ENCODE results near the gene DTWD1.
A peak's percentile ranks its signal among the peaks of the same experiment; 100 is the strongest.

Gene DTWD1

DNA sequence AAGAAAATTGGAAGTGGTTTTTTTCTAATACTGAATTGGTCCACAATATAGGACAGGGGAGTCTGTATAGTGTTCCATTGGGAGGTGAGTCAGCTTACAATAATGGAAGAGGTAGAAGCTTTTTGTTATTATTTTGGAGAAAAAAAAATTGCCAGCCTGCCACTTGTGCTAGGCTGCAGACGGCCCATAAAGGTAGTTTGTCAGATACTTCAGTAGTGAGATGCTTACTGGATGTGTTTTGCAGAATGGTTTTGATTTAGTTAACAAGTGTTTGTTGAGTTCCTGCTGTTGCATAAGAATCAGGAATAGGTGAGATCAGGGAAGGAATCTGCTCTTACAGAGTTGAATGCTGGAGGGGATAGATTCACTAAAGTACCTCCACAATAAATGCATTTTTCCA, 1.0 kb downstream of the DTWD1 start:
- Histone ChIP-seq H3K36me3 (peaks cover 11% of the 10 kb centered on the region; the same call in 1 of the 2 replicates), H3K27me3 (no peaks in the 10 kb centered on the region), H3K4me1 (no peaks in the 10 kb centered on the region), H3K9me3 (no peaks in the 10 kb centered on the region), H3K4me3 (ENCODE audit: low read depth, low read length) (peak overlapping the region; percentile 91)
- TF ChIP-seq, protein P1, sequence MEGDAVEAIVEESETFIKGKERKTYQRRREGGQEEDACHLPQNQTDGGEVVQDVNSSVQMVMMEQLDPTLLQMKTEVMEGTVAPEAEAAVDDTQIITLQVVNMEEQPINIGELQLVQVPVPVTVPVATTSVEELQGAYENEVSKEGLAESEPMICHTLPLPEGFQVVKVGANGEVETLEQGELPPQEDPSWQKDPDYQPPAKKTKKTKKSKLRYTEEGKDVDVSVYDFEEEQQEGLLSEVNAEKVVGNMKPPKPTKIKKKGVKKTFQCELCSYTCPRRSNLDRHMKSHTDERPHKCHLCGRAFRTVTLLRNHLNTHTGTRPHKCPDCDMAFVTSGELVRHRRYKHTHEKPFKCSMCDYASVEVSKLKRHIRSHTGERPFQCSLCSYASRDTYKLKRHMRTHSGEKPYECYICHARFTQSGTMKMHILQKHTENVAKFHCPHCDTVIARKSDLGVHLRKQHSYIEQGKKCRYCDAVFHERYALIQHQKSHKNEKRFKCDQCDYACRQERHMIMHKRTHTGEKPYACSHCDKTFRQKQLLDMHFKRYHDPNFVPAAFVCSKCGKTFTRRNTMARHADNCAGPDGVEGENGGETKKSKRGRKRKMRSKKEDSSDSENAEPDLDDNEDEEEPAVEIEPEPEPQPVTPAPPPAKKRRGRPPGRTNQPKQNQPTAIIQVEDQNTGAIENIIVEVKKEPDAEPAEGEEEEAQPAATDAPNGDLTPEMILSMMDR (IDR thresholded peaks at IDR 0.05; ENCODE audit: low read depth, low read length), result no peak
- no peak for DNase-seq

DNA sequence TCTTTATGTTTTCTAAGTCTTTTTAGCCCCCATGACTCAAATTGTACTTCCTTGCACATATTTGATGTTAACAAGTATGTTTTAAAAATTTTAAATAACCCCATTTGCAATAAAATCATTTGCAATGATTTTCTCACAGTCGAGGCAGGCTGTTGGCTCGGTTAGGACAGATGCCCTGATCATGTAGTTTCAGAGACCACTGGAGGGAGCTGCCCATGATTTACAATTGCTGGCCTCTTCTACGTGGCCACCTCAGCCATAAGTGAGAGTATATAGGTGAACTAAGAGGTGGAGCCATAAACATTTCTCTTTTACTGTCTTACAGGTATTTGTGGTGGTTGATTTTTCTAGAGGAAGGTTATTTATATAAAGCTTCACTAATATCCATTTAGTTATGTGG, 1.7 kb downstream of the DTWD1 start:
- TF ChIP-seq, protein P1 (IDR thresholded peaks at IDR 0.05; ENCODE audit: low read depth, low read length), result peak; percentile 17; the same call in 1 of the 2 replicates
- H3K4me3 ChIP-seq (ENCODE audit: low read depth, low read length), result no peak overlapping the region
- no peaks in the 10 kb centered on the region for H3K27me3 ChIP-seq
- H3K4me1 ChIP-seq, result no peaks in the 10 kb centered on the region
- DNase-seq, result no peak
- H3K36me3 ChIP-seq, result peaks cover 15% of the 10 kb centered on the region; the same call in 1 of the 2 replicates
- no peaks in the 10 kb centered on the region for H3K9me3 ChIP-seq

DNA sequence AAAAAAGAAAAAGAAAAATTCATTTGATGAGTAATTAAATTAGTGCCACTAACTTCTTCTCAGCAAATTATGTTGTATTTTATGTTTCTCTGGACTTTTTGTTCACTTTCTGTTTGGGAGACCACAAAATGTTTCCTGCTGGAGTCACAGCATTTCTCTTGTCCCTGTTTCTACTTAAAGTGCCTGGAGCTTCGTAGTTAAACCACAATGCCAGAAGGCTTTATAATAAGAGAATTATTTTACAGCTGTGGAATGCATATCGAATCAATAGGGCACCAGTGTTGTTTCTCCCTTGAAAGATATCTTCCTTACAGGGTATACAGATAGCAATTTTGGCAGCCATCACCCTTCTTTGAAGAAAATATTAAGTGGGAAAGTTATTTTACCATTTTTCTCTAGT, 3.2 kb downstream of the DTWD1 start:
- H3K27me3 ChIP-seq, result no peaks in the 10 kb centered on the region
- no peaks in the 10 kb centered on the region for H3K4me1 ChIP-seq
- no peak overlapping the region for H3K4me3 ChIP-seq (ENCODE audit: low read depth, low read length)
- TF ChIP-seq, protein P1 (IDR thresholded peaks at IDR 0.05; ENCODE audit: low read depth, low read length), result no peak
- peaks cover 15% of the 10 kb centered on the region; the same call in 1 of the 2 replicates for H3K36me3 ChIP-seq
- no peaks in the 10 kb centered on the region for H3K9me3 ChIP-seq
- DNase-seq, result no peak

DNA sequence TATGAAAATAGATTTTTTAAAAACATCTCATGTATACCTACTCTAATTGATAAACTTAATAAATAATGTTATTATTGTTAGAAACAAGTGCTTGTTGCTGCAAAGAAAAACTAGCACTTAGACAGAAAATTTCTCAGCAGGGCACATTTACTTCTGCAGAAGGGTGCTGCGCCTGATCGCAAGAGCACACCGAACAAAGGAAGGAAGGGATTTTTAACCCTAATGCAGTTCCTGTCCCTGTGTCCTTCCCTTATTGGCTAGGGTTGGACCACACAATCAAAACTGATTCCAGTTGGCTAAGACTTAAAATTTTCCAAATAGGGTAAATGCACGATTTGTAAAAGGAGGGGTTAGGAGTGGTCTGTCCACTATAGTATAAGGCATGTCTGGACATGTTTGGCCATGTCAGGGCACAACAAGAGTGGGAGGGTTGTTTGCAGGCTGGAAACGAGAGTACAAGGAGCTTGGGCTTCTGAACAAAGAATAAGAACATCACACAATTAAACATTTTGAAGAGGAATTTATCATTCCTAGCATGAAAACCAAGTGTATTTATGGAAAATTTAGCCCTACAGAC, 4.7 kb downstream of the DTWD1 start:
- DNase-seq, result no peak
- H3K27me3 ChIP-seq, result no peaks in the 10 kb centered on the region
- H3K4me3 ChIP-seq (ENCODE audit: low read depth, low read length), result no peak overlapping the region
- H3K4me1 ChIP-seq, result no peaks in the 10 kb centered on the region
- TF ChIP-seq, protein P1 (IDR thresholded peaks at IDR 0.05; ENCODE audit: low read depth, low read length), result no peak
- no peaks in the 10 kb centered on the region for H3K9me3 ChIP-seq
- peaks cover 15% of the 10 kb centered on the region; the same call in 1 of the 2 replicates for H3K36me3 ChIP-seq

DNA sequence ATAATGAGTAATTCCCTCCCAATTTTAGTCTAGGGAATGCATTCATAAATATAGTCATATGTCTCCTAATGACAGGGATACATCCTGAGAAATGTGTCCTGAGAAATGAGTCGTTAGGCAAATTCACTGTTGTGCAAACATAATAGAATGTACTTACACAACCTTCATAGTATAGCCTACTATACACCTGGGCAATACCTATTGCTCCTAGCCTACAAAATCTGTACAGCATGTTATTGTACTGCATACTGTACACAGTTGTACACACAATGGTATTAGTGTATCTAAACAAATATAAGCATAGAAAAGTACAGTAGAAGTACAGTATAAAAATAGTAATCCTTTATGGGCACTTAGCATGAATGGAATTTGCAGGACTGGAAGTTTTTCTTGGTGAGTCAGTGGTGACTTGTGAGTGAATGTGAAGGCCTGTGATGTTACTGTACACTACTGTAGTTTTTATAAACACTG, 6.6 kb downstream of the DTWD1 start:
- TF ChIP-seq, protein P1 (IDR thresholded peaks at IDR 0.05; ENCODE audit: low read depth, low read length), result no peak
- Histone ChIP-seq H3K4me3 (ENCODE audit: low read depth, low read length) (no peak overlapping the region), H3K9me3 (no peaks in the 10 kb centered on the region), H3K27me3 (no peaks in the 10 kb centered on the region), H3K4me1 (no peaks in the 10 kb centered on the region), H3K36me3 (peaks cover 17% of the 10 kb centered on the region; the same call in 1 of the 2 replicates)
- no peak for DNase-seq

DNA sequence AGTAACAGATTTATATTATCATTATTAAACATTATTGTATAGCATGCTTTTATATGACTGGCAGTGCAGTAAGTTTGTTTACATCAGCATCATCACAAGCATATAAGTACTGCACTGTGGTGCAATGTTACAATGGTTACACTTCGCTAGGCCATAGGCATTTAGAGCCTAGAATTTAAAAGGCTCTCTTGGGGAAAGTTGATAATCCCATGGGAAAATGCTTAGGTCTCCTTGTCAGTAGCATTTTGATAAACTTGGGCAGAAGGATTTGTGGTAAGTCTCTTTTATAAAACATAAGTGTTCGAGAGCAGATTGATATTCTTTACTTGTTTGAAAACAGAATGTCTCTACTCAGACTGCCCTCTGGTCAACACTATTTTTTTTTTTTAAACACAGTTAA, 7.5 kb downstream of the DTWD1 start:
- TF ChIP-seq, protein P1 (IDR thresholded peaks at IDR 0.05; ENCODE audit: low read depth, low read length), result no peak
- DNase-seq, result no peak
- Histone ChIP-seq H3K27me3 (no peaks in the 10 kb centered on the region), H3K4me3 (ENCODE audit: low read depth, low read length) (no peak overlapping the region), H3K4me1 (no peaks in the 10 kb centered on the region), H3K9me3 (no peaks in the 10 kb centered on the region), H3K36me3 (peaks cover 17% of the 10 kb centered on the region; the same call in 1 of the 2 replicates)

Measured in BE2C (cell line).